Measurements from ENCODE around the gene AK4.

Gene AK4

GRCh38 chr1:65255035-65255655 is 107.1 kb downstream of the AK4 start:
- DNase-seq: peak; percentile 77

GRCh38 chr1:65255656-65256050 is 107.7 kb downstream of the AK4 start:
- peak; percentile 49 for DNase-seq

GRCh38 chr1:65256860-65257708 is 109.1 kb downstream of the AK4 start:
- peak; percentile 23 for DNase-seq

GRCh38 chr1:65258106-65258505 is 110.1 kb downstream of the AK4 start:
- no peak for DNase-seq

GRCh38 chr1:65259816-65260215 is 111.8 kb downstream of the AK4 start:
- peak; percentile 57 for DNase-seq

GRCh38 chr1:65260851-65261473 is 113.0 kb downstream of the AK4 start:
- DNase-seq: no peak

GRCh38 chr1:65263286-65263685 is 115.3 kb downstream of the AK4 start:
- DNase-seq: no peak

GRCh38 chr1:65264197-65264929 is 116.4 kb downstream of the AK4 start:
- peak; percentile 92 for DNase-seq

GRCh38 chr1:65265296-65265650 is 117.3 kb downstream of the AK4 start:
- peak; percentile 59 for DNase-seq

- peak; percentile 75 for DNase-seq
These were observed 117.8 kb downstream of the AK4 start for GRCh38 chr1:65265651-65266351.

- no peak for DNase-seq
These were observed 118.5 kb downstream of the AK4 start for GRCh38 chr1:65266476-65266875.

- DNase-seq: no peak
These were observed 119.3 kb downstream of the AK4 start for GRCh38 chr1:65267271-65267670.

GRCh38 chr1:65267683-65268082 is 119.7 kb downstream of the AK4 start:
- DNase-seq: no peak

GRCh38 chr1:65269612-65270011 is 121.6 kb downstream of the AK4 start:
- DNase-seq: no peak

GRCh38 chr1:65276197-65276939 is 128.4 kb downstream of the AK4 start:
- DNase-seq: no peak

- no peak for DNase-seq
These were observed 129.8 kb downstream of the AK4 start for GRCh38 chr1:65277605-65278347.

GRCh38 chr1:65278376-65279069 is 130.5 kb downstream of the AK4 start:
- DNase-seq: no peak

- DNase-seq: no peak
These were observed 131.2 kb downstream of the AK4 start for GRCh38 chr1:65279070-65279779.
